IPS DF 6.9 (cell line): ENCODE measurements around the gene SLC38A3.

Experiments
- DNase-seq: peaks from one replicate; pipeline ENCODE4 v3.0.0-alpha.2; 2013; ENCODE audit warnings: low read depth, low spot score
- H3K27ac ChIP-seq: one replicate; pipeline ENCODE4 v1.5.1; 2013; ENCODE audit warnings: low read length, control low read depth
- H3K27me3 ChIP-seq: 2 replicates; pipeline ENCODE4 v1.6.1; 2013; ENCODE audit warnings: mild to moderate bottlenecking, low read length; ENCODE audit not compliant: control insufficient read depth, insufficient read depth
- H3K36me3 ChIP-seq: 2 replicates; pipeline ENCODE4 v1.6.1; 2013; ENCODE audit warnings: low read length; ENCODE audit not compliant: control insufficient read depth, insufficient read depth
- H3K4me1 ChIP-seq: 2 replicates; pipeline ENCODE4 v1.6.1; 2013; ENCODE audit warnings: low read length; ENCODE audit not compliant: control insufficient read depth, insufficient read depth
- H3K4me3 ChIP-seq: 2 replicates; pipeline ENCODE4 v1.5.1; 2013; ENCODE audit warnings: mild to moderate bottlenecking, low read length
- H3K9me3 ChIP-seq: 2 replicates; pipeline ENCODE4 v1.6.1; 2013; ENCODE audit warnings: low read length, inconsistent platforms; ENCODE audit not compliant: control insufficient read depth, insufficient read depth
- WGBS: extraction: QIAGEN DNeasy Blood & Tissue Kit; methylation state at CpG from one replicate; pipeline ENCODE4 v1.1.7; 2013; ENCODE audit warnings: mixed read lengths, missing lambda C conversion rate; ENCODE audit not compliant: insufficient read length, insufficient coverage; 5-methylcytosine and 5-hydroxymethylcytosine counted together

Gene SLC38A3

DNA sequence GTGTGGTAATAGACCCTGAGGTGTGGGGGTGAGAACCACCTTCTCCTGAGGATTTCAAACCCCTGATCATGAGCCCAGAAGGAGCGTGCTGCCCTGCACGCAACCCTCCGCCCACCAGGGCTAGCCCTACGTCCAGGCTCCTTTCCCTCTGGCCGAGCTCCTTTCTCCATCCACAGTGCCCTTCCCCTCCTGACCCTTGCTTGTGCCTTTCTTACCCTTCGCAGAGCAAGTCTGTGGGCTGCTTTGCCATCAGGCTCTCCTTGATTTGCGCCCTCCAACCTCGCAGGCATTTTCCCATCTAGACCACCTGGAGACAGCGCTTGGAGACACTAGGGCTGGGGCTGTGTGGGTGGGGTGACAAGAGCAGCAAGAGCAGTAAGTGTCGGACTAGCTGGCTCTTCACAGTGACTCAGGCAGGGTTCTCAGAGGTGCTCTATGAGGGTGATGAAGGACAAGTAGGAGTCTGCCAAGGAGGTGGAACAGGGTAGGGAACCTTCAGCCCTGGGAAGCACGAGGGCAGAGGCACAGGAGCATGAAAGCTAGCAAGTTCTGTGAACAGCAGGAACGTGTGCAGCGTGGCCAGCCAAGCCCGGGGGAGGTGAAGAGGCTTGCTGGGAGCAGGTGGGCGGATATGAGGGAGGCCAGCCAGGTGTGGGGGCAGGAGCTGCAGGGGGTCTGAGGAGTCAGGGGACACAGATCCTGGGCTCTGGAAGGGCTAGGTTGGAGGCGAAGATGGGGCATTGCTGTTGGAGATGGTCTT is 2.5 kb upstream of the SLC38A3 start:
- no peak for DNase-seq
- no peak overlapping the region for H3K27ac ChIP-seq
- no peaks in the 10 kb centered on the region for H3K36me3 ChIP-seq
- WGBS, result no CpG with 5 or more reads among the region's 16 CpGs
- H3K9me3 ChIP-seq, result no peaks in the 10 kb centered on the region
- peaks cover 4% of the 10 kb centered on the region for H3K4me1 ChIP-seq
- no peak overlapping the region for H3K4me3 ChIP-seq
- H3K27me3 ChIP-seq, result peaks cover 3% of the 10 kb centered on the region; the same call in 1 of the 2 replicates

DNA sequence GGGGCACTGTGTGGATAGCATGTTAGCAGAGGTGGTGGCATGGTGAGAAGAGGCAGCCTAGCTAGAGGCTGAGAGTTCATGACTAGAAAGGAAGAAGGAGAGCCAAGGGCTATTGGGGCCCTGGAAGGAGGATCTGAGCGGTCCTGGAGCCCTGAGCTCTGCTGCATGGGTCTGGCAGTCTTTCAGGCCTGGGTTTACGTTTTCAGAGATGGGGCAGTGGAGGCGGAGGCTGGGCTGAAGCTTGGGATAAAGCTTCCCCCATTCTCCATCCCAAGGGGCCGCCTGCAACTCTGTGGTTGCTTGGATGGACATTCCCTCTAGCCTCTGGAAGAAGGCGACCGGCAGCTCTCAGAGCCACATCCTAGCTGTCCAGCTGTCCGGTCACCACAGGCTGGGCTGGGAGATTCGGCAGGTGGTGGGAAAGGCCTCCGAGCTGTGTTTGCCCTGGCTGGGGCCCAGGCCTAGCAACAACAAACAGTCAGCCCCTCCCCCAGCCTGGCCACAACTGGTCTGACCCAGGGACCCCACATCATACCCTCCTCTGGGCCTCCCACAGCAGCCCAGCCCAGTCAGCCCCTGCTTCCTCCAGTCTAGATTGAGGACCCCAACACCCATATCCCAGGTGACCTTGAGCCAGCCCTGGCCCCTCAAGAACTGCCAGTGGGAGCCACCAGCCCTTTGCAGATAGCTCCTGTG is 1.8 kb upstream of the SLC38A3 start:
- Histone ChIP-seq H3K4me3 (no peak overlapping the region), H3K27me3 (peaks cover 3% of the 10 kb centered on the region; the same call in 1 of the 2 replicates), H3K9me3 (no peaks in the 10 kb centered on the region), H3K27ac (no peak overlapping the region), H3K36me3 (no peaks in the 10 kb centered on the region), H3K4me1 (peaks cover 4% of the 10 kb centered on the region)
- WGBS, result no CpG with 5 or more reads among the region's 9 CpGs
- no peak for DNase-seq

DNA sequence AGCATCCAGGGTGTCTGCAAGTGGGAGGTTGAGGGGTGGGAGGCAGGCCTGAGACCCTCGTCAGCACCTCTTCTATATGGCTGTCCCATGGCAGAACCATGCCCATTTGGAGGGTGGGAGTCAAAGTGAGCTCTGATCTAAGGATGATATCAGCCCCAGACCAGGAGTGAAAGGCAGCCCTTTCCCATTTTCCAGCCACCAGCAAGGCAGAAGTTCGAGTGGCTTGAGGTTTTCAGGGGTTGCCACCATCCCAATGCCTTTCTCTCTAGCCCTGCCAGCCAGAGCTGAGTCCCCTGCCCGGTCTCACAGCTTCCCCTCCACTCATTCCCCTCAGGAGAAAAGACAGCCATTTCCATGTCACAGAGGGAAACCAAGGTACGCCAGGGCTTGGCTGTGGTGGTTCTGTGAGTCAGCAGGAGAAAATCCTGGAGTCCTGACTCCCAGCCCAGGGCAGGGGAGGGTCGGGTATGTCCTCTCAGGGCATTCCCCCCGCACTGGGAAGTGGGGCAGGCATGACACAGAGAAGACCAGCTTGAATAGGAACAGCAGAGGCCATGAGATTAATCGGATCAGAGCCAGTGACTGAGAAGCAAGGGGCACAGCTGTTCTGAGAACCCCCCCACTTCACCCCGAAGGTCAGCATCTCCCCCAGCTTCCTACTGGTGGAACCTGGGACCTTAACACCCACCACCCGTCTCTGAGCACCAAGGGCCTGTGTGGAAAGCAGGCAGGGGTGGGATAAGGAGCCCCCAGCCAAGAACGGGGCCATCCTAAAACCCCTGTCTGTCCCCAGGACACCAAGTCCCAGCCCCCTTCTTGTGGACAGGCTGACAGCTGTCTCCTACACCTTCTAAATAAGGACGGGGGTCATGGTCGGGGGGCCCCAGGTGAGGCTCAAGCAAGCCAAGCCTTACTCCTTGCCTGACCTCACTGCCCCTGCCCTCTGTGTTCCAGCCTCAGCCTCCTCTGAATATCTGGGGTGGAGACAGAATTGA is 965 bp upstream of the SLC38A3 start:
- no peaks in the 10 kb centered on the region for H3K36me3 ChIP-seq
- WGBS, result no CpG with 5 or more reads among the region's 12 CpGs
- DNase-seq, result no peak
- H3K4me3 ChIP-seq, result no peak overlapping the region
- H3K27me3 ChIP-seq, result peaks cover 3% of the 10 kb centered on the region; the same call in 1 of the 2 replicates
- peaks cover 4% of the 10 kb centered on the region for H3K4me1 ChIP-seq
- no peak overlapping the region for H3K27ac ChIP-seq
- H3K9me3 ChIP-seq, result no peaks in the 10 kb centered on the region

DNA sequence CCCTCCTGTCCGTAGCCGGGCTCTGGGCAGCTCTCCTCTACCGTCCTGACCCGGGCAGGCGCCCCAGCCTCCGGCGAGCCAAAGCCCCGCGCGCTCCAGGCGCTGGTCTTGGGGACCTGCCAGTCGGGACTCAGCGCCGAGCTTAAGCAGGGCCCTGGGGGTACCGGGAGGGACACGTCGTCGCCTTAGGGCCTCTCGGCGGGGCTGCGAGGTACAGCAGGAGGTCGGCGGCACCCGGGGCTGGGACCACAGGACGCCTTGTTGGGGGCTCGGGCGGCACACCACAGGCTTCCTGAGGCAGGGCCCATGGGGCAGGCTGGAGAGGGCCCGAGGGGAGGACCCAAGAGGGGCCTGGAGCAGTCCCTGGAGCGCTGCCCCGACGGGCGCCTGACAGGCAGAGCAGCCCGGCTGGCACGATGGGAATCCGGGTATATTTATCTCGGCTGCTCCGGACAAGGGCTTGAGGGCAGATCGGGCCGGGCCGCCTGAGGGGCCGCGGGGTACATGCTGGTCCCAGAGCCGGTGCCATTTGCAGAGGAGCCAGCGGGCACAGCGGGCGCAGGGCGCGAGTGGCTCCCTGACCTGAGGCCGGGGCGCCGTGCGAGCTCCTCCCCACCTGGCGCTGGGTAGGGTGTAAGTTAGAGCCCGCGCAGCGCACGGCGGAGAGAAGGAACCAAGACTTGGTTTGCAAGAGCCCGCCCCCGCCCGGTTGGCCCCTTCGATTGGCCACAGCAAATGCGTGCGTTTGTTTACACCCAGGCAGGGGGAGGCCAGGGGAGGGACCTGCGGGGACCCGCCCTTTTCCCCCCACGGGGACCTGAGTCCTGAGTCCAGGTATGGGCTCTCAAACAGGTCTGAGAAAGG is 574 bp downstream of the SLC38A3 start:
- DNase-seq, result no peak
- WGBS, result no CpG with 5 or more reads among the region's 67 CpGs
- no peaks in the 10 kb centered on the region for H3K36me3 ChIP-seq
- H3K27ac ChIP-seq, result no peak overlapping the region
- H3K9me3 ChIP-seq, result no peaks in the 10 kb centered on the region
- peaks cover 4% of the 10 kb centered on the region for H3K4me1 ChIP-seq
- peaks cover 3% of the 10 kb centered on the region; the same call in 1 of the 2 replicates for H3K27me3 ChIP-seq
- H3K4me3 ChIP-seq, result peak overlapping the region; percentile 28; the same call in 1 of the 2 replicates

DNA sequence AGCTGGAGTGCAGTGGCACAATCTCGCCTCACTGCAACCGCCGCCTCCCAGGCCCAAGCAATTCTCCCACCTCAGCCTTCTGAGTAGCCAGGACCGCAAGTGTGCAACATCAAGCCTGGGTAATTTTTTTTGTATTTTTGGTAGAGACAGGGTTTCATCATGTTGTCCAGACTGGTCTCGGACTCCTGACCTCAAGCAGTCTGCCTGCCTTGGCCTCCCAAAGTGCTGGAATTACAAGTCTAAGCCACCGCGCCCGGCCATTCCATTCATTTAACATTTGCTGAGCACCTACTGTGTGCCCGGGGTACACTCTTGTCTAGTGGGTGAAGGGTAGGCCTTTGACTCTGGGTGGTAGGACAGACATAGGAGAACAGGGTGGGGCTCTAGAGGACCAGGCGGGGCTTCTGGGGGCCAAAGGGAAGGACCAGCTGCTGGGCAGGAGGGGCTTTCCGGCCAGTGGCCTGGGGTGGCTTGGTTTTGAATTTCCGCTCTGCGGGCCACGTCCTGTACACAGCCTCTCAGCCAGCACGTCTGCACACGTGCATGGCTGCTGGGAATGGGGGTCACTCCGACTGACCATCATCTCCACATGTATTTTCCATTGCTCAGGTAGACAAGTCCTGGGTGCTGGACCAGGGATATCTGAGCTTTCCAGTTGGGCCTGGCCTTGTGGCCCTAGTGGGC is 2.4 kb downstream of the SLC38A3 start:
- no peak overlapping the region for H3K4me3 ChIP-seq
- H3K27me3 ChIP-seq, result peaks cover 3% of the 10 kb centered on the region; the same call in 1 of the 2 replicates
- no CpG with 5 or more reads among the region's 17 CpGs for WGBS
- DNase-seq, result no peak
- no peak overlapping the region for H3K27ac ChIP-seq
- H3K4me1 ChIP-seq, result peaks cover 6% of the 10 kb centered on the region
- H3K9me3 ChIP-seq, result no peaks in the 10 kb centered on the region
- H3K36me3 ChIP-seq, result no peaks in the 10 kb centered on the region

DNA sequence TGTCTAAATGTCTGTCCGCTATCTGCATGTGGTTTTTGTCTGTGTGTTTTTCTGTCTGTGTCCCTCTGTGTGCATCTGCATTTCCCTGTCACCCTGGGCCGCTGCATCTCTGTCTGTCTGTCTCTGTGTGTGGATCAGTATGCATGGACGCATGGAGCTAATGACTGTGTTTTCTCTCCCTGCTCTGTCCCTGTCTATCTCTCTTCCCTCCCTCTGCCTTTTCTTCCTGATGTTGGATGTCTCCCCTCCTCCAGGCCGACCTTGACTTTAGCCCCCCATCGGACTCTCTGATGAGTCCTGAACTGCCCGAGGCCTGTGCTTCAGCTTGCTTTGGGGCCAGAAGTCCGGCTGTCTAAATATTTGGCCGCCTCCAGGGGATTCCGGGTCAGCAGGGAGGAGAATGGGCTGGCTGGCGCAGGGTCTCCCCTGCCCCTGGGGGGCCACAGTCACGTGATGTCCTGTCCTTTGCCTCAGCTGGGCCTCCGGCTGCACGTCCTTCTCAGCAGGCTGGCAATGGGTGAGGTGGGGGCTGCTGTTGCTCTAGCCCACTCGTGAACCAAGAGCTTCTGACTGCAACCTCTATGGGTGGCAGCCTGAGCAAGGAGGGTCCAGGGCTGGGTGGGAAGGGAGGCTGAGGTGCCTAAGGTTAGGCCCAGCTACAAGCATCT is 3.7 kb downstream of the SLC38A3 start:
- no peak for DNase-seq
- no peaks in the 10 kb centered on the region for H3K36me3 ChIP-seq
- no peaks in the 10 kb centered on the region for H3K9me3 ChIP-seq
- no peak overlapping the region for H3K4me3 ChIP-seq
- H3K27ac ChIP-seq, result no peak overlapping the region
- peaks cover 4% of the 10 kb centered on the region for H3K4me1 ChIP-seq
- H3K27me3 ChIP-seq, result peaks cover 3% of the 10 kb centered on the region; the same call in 1 of the 2 replicates
- no CpG with 5 or more reads among the region's 14 CpGs for WGBS

DNA sequence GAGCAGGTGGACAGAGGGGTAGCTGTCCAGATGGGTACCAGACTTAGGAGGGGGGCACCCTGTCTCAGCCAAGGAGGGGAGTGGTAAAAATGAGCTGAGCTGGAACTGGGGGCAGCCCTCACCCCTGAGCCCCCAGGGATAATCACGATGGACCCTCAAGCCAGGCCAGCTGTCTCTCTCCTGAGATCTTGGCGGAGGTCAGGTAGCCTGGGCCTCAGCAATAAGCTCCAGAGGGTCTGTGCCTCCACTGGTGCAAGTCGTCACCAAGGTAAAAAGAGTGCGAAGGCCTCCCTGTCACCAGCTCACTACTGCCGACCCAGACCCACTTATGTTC is 5.1 kb downstream of the SLC38A3 start:
- WGBS, result no CpG with 5 or more reads among the region's 5 CpGs
- peaks cover 4% of the 10 kb centered on the region for H3K4me1 ChIP-seq
- H3K27me3 ChIP-seq, result peaks cover 3% of the 10 kb centered on the region; the same call in 1 of the 2 replicates
- H3K9me3 ChIP-seq, result no peaks in the 10 kb centered on the region
- H3K4me3 ChIP-seq, result no peak overlapping the region
- no peak overlapping the region for H3K27ac ChIP-seq
- DNase-seq, result no peak
- H3K36me3 ChIP-seq, result no peaks in the 10 kb centered on the region

DNA sequence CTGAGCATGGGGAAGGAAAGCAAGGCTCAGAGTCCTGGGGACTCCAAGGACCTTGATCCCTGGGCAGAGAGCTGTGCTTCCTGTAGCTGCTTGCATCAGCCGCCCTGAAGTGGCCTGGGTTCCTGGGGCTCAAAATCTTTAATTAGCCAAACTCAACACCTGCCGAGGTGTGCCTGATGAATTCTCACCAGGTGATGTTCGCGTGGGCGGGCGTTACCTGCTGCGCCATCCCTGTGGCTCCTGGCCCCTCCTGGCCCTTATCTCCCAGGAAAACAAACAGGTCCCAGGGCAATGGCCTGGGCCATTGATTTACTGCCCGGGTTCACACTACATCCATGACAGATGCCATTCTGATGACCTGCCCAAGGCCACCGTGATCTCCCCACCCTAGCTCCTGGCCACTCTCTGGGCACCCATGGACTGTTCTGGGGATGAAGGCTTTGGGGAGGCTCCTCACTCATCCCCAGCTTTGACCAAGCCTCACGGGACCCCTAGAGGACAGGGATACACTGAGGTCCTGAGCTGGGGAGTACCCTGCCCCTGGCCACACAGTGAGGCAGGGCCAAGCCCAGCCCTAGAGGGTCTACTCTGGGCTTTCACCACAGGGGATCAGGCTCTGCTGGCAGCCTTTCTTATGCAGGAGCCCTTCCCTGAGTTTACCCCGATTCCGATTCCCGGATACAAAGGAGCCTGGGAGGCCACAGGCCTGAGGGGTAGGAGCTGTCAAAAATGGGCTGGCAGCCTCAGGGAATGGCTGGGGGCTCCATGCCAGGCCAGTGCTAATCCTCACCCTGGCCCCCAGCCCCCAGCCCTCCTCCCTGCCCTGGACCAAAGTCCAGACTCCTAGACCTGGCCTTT is 5.7 kb downstream of the SLC38A3 start:
- peaks cover 3% of the 10 kb centered on the region; the same call in 1 of the 2 replicates for H3K27me3 ChIP-seq
- no peak for DNase-seq
- peaks cover 3% of the 10 kb centered on the region for H3K4me1 ChIP-seq
- H3K4me3 ChIP-seq, result no peak overlapping the region
- no CpG with 5 or more reads among the region's 13 CpGs for WGBS
- H3K27ac ChIP-seq, result no peak overlapping the region
- H3K36me3 ChIP-seq, result no peaks in the 10 kb centered on the region
- no peaks in the 10 kb centered on the region for H3K9me3 ChIP-seq
